Measurements from ENCODE around the gene PDE4C. TPM values are rescaled to one million over a fixed set of nuclear protein-coding genes. Genes with fewer than 3 reads are reported as not detected.

The PDE4C gene
- total and polyA plus RNA-seq, 8 donors, result 0.12 to 1.3 (median 0.37) TPM; not detected in 1

GRCh38 chr19:18197941-18198340 lies 28.3 kb downstream of the PDE4C start:
- WGBS, 2 donors, result 80 to 82% methylated on average over 6 of the region's 6 CpGs
- no peaks in the 10 kb centered on the region for H3K36me3 ChIP-seq

DNA sequence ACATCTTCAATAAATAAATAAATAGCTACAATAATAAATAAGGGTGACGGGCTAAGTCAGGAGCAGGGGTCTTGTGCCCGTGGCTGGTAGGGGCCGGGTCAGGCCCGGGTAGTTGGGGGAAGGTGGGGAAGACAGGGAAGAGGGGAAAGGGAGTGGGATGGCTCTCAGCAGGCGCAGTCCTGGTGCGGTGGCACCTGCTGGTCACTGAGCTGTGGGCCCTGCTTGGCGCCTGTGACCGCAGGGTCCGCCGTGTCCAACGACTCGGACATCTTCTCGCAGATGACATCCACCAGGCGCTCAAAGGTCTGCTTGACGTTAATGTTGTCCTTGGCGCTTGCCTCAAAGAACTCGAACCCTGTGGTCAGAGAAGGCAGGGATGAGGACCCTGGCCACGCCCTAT lies 28.9 kb downstream of the PDE4C start:
- DNase-seq (no peak), ATAC-seq (no peak), FAIRE-seq (no peak)
- peaks cover 0 to 11% (median 9%) of the 10 kb centered on the region in 3 donors for H3K4me1 ChIP-seq
- intact Hi-C loops (cut with DNase I), result no loop called here
- no peak for TF ChIP-seq CTCF (IDR thresholded peaks at IDR 0.05)
- no peaks in the 10 kb centered on the region for H3K27me3 ChIP-seq
- no peak overlapping the region for H3K27ac ChIP-seq
- WGBS, 2 donors, result 88 to 92% methylated on average over 18 of the region's 18 CpGs
- no peak overlapping the region for H3K4me3 ChIP-seq
- no peaks in the 10 kb centered on the region for H3K36me3 ChIP-seq
- no peaks in the 10 kb centered on the region for H3K9me3 ChIP-seq

More at GRCh38 chr19:18197941-18198340, 28.3 kb downstream of the PDE4C start:
- intact Hi-C loops (cut with DNase I), result no loop called here
- no peak for TF ChIP-seq CTCF (IDR thresholded peaks at IDR 0.05)
- H3K27me3 ChIP-seq, result no peaks in the 10 kb centered on the region
- H3K27ac ChIP-seq, result no peak overlapping the region
- ATAC-seq (no peak), FAIRE-seq (no peak), DNase-seq (no peak)
- no peak overlapping the region for H3K4me3 ChIP-seq
- H3K4me1 ChIP-seq, result peaks cover 0 to 14% (median 9%) of the 10 kb centered on the region in 3 donors
- H3K9me3 ChIP-seq, result no peaks in the 10 kb centered on the region

GRCh38 chr19:18196511-18196845 lies 29.8 kb downstream of the PDE4C start:
- DNase-seq (no peak), ATAC-seq (no peak), FAIRE-seq (no peak)
- no peak overlapping the region for H3K27ac ChIP-seq
- WGBS, 2 donors, result 80 to 81% methylated on average over 7 of the region's 7 CpGs
- no peaks in the 10 kb centered on the region for H3K36me3 ChIP-seq
- no peaks in the 10 kb centered on the region for H3K9me3 ChIP-seq
- H3K4me3 ChIP-seq, result no peak overlapping the region
- intact Hi-C loops (cut with DNase I), result no loop called here
- H3K27me3 ChIP-seq, result no peaks in the 10 kb centered on the region
- no peak for TF ChIP-seq CTCF (IDR thresholded peaks at IDR 0.05)
- peaks cover 0 to 11% (median 9%) of the 10 kb centered on the region in 3 donors for H3K4me1 ChIP-seq

DNA sequence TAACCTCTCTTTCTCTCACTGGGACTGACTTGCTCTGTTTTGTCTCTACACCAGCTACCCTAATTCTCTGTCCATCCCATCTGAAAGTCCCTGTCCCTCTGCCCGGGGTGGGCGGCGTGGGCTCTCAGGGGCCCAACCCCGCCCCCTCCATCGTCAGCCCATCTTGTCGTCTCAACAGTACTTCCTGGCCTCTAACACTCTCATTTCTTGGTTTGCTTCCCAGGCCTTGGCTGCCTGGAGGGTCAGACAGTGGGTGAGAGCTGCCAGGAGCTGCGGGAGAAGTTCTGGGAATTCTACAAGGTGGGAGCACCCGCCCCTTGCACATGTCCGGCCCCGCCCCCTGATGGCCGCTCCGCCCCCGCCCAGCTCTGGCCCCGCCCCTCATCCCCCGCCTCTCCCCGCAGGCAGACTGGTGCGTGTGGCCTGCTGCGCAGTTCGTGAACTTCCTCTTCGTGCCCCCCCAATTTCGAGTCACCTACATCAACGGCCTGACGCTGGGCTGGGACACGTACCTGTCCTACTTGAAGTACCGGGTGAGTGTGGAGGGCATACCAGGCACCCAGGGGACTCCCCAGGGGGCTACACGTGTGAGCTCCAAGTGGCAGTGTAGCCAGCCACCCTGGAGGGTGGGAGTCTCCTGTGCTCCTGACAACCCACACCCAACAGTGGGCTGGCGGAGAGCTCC lies 31.5 kb downstream of the PDE4C start:
- DNase-seq (peak in 2 of 6 donors; percentile 48 to 76), FAIRE-seq (no peak), ATAC-seq (no peak)
- WGBS, 2 donors, result 53 to 54% methylated on average over 27 of the region's 27 CpGs
- no peaks in the 10 kb centered on the region for H3K36me3 ChIP-seq
- no peak for TF ChIP-seq CTCF (IDR thresholded peaks at IDR 0.05)
- peaks cover 0 to 11% (median 9%) of the 10 kb centered on the region in 3 donors for H3K4me1 ChIP-seq
- H3K9me3 ChIP-seq, result no peaks in the 10 kb centered on the region
- intact Hi-C loops (cut with DNase I), result no loop called here
- no peaks in the 10 kb centered on the region for H3K27me3 ChIP-seq
- no peak overlapping the region for H3K27ac ChIP-seq
- no peak overlapping the region for H3K4me3 ChIP-seq

DNA sequence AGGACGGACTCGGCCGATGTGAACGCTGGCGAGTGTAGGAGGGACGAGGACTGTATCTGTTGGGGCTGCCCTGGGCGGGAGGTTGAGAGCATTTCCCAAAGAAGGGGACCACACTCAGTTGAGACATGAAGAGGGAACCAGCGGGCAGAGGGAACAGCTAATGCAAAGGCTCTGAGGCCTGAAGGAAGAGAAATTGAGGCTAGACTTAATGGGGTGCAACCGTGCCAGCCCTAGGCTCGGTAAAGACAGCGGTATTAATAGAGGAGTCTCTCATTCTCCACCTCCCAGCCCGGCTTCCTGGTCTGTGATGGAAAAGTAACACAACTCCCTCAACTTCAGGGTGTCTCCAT lies 32.1 kb downstream of the PDE4C start:
- Histone ChIP-seq H3K4me1 (peaks cover 0 to 11% (median 9%) of the 10 kb centered on the region in 3 donors), H3K27ac (no peak overlapping the region), H3K9me3 (no peaks in the 10 kb centered on the region), H3K36me3 (no peaks in the 10 kb centered on the region), H3K4me3 (peak overlapping the region in 1 of 4 donors; percentile 98), H3K27me3 (no peaks in the 10 kb centered on the region)
- DNase-seq, result no peak
- intact Hi-C loops (cut with DNase I), result no loop called here
- no peak for TF ChIP-seq CTCF (IDR thresholded peaks at IDR 0.05)
- no peak for FAIRE-seq
- WGBS, 2 donors, result 45 to 47% methylated on average over 12 of the region's 12 CpGs
- no peak for ATAC-seq

Measured in pancreas (tissue), 10 donors.